Measurements from ENCODE around the gene HCAR2. TPM values are rescaled to one million over a fixed set of nuclear protein-coding genes. Genes with fewer than 3 reads are reported as not detected.

HCAR2 gene
- total and polyA plus RNA-seq, 2 of the 13 experiments (the other 11 are each of a cell fraction or from before 2014, with no cell fraction given) = 0.09 to 5.6 TPM

- no peak for TF ChIP-seq JDP2 (CRISPR knock-in tag; IDR thresholded peaks at IDR 0.05; ENCODE audit: borderline replicate concordance)
- TF ChIP-seq RBM39 (IDR thresholded peaks at IDR 0.05; ENCODE audit: low read depth, low read length, poor library complexity, severe bottlenecking) = no peak
- no peak for TF ChIP-seq SMARCC2 (IDR thresholded peaks at IDR 0.05)
- TF ChIP-seq MYPOP (CRISPR knock-in tag; IDR thresholded peaks at IDR 0.05) = no peak
- peak; percentile 88 for TF ChIP-seq ZNF652 (CRISPR knock-in tag; IDR thresholded peaks at IDR 0.05; ENCODE audit: borderline replicate concordance, low read depth)
- TF ChIP-seq HOXA3 (CRISPR knock-in tag; IDR thresholded peaks at IDR 0.05) = peak; percentile 54; the same call in 1 of the 2 replicates
- peak; percentile 45; the same call in 1 of the 2 replicates for TF ChIP-seq ZNF614 (CRISPR knock-in tag; IDR thresholded peaks at IDR 0.05; ENCODE audit: borderline replicate concordance)
- peak; percentile 99 for TF ChIP-seq ETV5 (CRISPR knock-in tag; IDR thresholded peaks at IDR 0.05; ENCODE audit: borderline replicate concordance)
- peak; percentile 75 for TF ChIP-seq RCOR2 (CRISPR knock-in tag; IDR thresholded peaks at IDR 0.05)
- TF ChIP-seq KLF11 (CRISPR knock-in tag; IDR thresholded peaks at IDR 0.05) = no peak
- peak; percentile 40 for TF ChIP-seq ZBTB7B (CRISPR knock-in tag; IDR thresholded peaks at IDR 0.05)
- peak; percentile 97 for TF ChIP-seq PAXIP1 (CRISPR knock-in tag; conservative IDR thresholded peaks at IDR 0.05)
- peak; percentile 55 for TF ChIP-seq RARA (CRISPR knock-in tag; IDR thresholded peaks at IDR 0.05)
- TF ChIP-seq, protein P1, sequence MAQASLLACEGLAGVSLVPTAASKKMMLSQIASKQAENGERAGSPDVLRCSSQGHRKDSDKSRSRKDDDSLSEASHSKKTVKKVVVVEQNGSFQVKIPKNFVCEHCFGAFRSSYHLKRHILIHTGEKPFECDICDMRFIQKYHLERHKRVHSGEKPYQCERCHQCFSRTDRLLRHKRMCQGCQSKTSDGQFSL (CRISPR knock-in tag; IDR thresholded peaks at IDR 0.05) = no peak
- no peak for TF ChIP-seq RFX5 (IDR thresholded peaks at IDR 0.05; ENCODE audit: low read depth, low read length)
- no peak for TF ChIP-seq GLMP (CRISPR knock-in tag; IDR thresholded peaks at IDR 0.05; ENCODE audit: borderline replicate concordance)
- TF ChIP-seq EP300 (IDR thresholded peaks at IDR 0.05; ENCODE audit: low read depth in 2 of 2, low read length in 2 of 2) = peak in 1 of 2 experiments; percentile 75; a peak in 2 of 4 replicates
- no peak for TF ChIP-seq EP300 (CRISPR knock-in tag; IDR thresholded peaks at IDR 0.05; ENCODE audit: borderline replicate concordance)
- peak; percentile 32; the same call in 1 of the 2 replicates for TF ChIP-seq ZNF770 (CRISPR knock-in tag; IDR thresholded peaks at IDR 0.05)
Observed at GRCh38 chr12:122721057-122721545, 17.9 kb upstream of the HCAR2 start (continued).
